Activated CD4-positive, CD25-positive, alpha-beta regulatory T cell treated with anti-CD3 and anti-CD28 coated beads, Interleukin-2, amount 50 U/mL, for 72 hours (primary cell): ENCODE results near the gene CRIP2.

Experiments
- DNase-seq: peaks from one replicate; pipeline ENCODE4 v3.0.0; 2021

CRIP2 gene

DNA sequence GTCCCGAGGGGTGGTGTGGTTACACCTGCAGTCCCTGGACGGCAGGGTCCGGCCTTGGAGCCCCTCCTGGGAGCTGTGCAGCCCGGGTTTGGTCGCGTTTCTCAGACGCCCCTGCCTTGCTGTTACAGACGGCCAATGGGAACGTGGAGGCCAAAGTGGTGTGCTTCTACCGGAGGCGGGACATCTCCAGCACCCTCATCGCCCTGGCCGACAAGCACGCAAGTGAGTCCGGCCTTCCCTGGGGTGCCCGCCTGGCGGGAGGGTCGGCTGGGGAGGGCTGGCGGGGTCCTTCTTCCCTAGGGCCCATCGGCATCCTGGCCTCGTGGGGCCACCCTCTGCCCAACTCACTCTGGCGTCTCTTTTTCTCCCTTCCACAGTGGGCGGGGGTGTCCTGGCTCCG is 29.3 kb upstream of the CRIP2 start:
- no peak for DNase-seq

DNA sequence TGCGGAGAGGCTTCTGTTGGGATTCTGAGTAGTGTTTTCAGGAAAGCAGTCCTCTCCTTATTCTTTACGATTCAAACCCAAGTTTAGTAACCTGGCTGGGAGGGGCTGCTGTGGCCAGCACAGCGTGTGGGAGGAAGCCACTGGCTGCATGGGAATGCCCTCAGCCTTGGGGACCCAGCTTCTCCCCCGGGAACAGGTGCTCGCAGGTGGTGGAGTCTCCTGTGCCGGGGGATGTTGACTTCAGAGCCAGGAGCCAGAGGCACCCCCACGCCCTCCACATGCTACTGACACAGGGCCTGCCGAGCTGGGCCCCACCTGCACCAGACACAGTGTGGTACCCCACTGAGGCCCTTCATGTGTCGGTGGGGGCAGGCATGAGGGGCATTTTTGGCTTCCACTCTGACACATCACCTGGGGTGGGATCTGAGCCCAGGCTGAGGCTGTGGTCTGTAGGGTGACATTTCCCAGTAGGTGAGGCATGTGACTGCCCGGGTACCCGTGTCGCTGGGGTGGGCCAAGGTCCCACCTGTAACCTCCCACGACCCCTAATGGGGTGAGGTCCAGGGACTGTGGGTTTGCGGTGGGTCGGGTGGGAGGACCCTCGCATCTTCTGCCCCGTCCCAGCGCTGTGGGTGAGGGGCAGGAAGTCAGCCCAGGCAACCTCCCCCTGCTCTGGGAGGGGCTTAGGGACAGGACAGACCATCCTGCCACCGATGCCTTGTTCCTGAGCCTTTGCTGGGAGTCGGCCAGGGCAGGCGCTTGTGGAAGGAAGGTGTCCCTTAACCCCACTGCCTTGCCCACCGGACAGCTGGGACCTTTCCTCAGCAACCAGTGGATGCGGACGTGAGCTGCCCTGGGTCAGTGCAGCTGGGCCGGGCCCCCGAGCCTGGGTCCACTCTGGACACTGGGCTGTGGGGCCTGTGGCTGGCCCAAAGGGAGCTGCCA is 28.4 kb upstream of the CRIP2 start:
- no peak for DNase-seq

DNA sequence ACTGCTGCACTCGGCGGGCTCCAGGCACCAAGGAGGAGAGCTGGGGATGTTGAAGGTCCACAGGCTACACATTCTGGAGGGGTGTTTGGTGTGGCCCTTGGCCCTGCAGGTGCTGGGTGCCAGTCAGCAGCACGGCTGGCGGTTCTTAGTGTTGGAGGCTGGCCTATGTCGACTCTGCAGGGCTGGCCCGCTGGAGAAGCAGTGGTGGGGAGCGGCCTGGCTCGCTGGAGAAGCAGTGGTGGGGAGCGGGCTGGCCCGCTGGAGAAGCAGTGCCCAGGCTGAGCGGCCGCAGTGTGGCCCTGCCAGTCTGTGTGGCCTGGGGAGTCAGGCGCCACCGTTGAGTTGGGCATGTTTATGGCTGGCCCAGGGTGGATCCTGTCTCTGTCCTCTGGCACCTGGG is 27.6 kb upstream of the CRIP2 start:
- DNase-seq: no peak

DNA sequence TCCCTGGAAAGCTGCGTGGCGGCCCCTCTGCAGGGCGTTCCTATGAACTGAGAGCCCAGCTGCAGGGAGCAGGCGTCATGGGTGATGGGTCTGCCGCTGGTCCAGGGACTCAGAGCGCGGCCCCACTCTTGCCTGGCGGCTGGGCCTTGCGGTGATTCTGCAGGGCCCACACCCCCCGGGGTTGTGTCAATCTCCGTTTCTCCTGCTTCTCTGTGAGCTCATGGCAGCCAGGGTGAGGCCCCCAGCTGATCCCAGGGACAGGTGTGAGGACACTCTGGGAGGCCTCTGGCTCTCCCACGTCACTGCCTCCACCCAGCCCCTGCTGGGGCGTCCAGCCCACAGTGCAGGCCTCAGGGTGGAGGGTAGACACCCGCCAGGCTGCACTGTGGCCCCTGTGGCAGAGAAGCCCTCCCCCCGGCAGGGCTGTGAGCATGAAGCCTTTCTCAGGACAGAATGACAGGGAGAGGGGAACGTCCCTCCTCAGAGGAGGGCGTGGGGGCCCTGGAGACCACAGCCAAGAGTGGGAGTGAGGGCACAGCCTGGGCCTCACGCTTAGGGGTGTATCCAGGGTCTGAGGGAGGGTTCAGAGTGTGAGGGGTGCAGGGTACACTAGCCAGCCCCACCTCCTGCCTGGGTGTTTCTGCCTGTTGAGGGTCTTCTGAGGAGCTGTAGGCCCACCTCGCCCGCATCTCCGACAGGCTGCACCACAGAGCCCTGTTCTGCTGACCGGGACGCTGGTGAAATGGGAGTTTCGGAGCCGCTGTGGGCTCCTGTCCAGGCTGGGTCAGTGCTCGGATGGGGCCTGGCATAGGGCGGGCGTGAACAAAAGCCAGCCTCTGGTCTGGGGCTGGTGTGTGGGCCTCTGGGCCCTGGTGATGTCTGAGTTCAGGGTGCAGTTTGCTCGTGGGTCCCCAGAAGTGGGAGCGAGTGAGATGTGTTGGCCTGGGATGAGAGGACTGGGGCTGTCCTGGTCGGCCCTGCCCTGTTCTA is 26.7 kb upstream of the CRIP2 start:
- DNase-seq: no peak

DNA sequence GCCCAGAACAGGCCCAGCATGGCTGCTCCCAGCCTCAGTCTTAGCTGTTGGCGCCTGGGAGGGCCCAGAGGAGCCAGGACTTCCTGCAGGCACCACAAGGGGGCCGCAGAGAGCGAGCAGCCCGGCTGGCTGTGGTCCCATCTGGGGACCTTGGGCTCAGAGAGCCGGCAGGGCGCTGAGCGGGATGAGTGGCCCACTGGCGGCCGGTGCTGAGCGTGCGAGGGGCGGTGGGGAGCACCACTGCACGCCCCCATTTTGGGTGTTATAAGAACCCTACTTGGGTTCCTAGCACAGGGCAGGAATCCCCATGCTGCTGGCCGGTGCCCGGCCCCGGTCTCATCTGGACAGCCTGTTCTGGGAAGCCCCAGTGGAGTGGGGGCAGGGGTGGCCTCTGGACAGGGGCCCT is 25.9 kb upstream of the CRIP2 start:
- peak; percentile 63 for DNase-seq

DNA sequence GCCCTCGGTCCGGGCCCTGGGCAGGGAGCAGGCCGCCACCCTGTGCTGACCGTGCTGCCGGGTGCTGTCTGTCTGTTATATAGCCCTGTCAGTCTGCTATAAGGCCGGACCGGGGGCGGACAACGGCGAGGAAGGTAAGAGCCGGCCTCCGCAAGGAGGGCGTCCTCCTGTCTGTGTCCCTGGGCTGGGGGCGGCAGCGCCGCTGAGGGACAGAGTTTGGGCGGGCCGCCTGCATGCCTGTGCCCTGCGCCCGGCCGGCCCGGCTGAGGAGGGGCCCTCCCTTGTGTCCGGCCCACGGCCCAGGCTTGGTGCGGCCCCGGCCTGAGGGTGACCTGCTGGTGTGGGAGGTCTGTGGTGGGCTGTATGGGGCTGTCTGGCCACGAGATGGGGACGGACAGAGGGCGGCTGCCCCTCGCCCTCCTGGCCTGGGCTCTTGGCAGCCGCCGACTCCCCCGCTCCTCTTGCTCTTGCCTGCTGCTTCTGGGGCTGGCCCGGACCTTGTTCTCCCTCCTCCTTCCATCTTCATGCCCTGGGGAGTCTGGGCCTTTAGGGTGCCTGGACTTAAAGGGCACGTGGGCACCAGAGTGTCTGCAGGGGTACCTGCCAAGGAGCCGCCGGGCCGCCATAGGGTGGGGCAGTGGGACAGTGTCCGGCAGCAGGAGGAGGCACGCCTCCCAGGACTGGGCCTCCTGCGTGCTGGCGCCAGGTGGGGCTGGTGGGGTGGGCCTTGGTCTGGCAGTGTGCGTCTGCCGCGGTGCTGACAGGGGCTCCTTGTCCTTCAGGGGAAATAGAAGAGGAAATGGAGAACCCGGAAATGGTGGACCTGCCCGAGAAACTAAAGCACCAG is 25.1 kb upstream of the CRIP2 start:
- DNase-seq: no peak

DNA sequence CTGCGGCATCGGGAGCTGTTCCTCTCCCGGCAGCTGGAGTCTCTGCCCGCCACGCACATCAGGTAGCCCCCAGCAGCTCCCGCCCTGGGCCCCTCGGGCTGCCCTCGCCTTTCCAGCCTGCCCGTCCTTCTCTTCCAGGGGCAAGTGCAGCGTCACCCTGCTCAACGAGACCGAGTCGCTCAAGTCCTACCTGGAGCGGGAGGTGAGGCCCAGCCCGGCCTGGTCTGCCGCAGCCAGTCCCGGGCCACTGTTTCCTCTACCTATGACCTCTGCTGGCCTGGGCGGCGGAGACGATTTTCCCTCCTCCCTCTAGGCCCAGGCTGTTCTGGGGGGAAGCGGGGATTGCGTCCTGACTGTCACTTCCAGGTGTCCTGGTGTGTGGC is 24.5 kb upstream of the CRIP2 start:
- no peak for DNase-seq

DNA sequence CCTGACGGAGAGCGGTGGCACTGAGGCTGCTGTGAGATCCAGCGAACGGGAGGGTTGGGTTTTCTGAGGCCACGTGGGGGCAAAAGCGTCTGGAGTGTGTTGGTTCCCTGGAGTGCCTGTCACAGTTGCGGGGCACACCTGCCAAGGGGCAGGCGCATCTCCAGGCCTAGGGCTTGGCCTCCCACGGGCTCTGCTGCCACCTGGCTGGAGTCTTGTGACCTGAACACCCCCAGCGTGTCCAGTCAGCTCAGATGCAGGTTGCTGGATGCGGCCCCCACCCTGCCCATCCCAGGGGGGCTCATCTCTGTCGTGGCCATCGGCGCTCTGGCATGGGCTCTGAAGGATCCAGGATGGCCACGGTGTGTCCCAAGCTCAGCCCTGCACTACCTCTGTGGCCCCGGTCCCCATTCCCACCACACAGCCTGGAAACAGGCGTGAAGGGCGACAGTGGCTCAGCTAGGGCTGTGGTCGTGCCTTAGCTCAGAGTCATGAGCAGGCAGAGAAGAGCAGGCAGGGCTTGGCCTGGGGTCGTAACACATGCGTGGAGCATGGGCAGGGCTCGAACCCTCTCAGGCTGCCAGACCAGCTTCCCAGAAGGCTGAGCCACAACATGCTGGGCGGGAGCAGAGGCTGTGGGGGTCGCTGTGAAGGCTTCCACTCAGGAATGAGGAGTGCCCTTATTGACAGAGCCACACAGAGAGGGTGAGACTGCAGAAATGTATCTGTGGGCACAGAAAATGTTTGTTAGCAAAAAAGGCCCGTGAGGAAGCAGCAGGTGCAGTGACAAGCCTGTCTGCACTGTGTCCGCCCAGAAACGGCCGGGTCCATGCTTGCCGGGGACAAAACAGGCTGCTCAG is 23.5 kb upstream of the CRIP2 start:
- DNase-seq: no peak

DNA sequence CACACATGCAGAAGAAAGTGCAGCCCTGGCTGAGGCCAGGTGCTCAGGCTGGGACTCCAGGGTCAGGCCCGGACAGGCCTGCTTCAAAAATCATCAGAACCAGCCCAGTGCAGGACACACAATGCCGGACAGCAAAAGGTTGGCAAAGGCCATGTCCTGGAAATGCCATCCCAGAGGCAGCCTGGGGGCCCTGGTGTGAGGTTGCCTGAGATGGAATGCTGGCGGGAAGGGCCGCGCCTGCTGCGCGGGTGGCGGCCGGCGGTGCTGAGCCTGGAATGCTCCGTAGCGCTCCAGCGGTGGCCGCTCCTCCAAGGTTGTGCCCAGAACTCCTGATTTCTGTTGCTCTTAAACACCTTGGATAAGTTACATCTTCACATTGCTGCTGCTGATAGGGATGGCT is 21.7 kb upstream of the CRIP2 start:
- DNase-seq: no peak

DNA sequence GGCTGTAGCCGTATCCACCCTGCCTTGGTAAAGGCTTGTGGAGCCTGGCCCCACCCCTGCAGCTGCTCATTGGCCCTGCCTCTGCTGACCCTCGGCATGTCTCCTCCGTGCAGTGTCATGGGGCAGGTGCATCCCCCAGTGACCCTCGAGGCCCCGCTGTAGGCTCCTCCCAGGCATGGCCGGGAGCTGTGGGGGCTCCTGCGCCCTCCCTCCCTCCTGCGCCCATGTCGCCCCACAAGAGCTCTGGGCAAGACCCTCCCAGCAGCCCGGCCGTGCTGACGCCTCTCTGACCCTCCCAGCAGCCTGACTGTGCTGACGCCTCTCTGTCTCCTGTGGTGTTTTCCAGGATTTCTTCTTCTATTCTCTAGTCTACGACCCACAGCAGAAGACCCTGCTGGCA is 20.8 kb upstream of the CRIP2 start:
- no peak for DNase-seq

DNA sequence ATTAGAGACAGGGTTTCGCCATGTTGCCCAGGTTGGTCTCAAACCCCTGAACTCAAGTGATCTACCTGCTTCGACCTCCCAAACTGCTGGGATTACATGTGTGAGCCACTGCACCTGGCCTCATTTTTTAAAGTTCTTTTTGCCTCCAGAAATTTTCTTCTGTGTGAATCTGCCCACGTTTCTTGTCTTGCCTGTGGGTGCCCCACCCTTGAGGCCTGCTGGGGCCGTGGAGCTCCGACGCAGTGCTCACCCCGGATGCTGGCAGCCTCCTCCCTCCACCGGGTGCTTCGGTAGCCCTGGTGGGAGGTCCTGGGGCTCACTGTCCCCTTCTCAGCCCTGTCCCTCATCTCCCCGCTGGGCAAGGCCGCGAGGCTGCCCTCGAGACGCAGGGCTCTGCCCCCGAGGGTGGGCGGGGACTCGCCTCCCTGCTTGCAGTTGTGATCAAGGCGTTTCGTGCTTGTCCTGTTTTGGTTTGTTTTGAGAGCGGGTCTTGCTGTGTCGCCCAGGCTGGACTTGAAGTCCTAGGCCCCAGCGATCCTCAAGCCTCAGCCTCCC is 19.5 kb upstream of the CRIP2 start:
- no peak for DNase-seq

DNA sequence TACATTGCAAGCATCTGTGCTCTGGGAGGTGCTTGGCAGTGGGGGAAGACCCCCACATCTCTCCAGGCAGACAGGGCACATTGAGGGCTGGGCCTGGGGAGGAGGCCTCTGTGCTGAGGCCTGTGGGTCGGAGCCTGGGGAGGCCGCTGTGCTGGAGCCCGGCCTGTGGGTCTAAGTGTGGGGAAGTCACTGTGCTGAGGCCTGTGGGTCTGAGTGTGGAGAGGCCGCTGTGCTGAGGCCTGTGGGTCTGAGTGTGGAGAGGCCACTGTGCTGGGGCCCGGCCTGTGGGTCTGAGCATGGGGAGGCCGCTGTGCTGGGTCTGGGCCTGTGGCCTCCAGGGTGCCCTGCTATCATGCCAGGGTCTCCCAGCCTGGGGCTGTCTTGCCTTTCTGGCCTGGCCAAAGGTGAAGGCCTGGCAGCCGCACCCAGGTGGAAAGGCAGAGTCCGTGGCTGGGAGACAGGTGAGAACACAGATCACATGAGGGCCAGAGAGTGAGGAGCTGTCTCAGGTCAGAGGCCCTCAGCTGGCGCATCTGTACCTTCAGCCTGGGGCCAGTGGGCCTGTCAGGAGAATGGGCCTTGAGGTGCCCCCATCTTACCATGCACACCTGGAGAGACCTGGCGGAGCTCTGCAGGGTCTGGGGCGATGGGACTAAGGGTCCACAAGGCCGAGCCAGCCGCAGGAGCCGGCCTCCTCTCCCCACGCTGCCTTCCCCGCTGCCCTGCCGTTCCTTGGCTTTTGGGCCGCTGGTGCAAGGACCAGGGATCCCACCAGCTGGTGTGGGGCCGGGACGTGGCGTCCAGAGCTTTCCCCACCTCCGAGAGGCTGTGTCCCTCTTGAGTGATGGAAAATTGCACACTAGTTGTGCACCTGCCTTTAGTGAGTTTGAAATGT is 18.6 kb upstream of the CRIP2 start:
- DNase-seq: no peak

DNA sequence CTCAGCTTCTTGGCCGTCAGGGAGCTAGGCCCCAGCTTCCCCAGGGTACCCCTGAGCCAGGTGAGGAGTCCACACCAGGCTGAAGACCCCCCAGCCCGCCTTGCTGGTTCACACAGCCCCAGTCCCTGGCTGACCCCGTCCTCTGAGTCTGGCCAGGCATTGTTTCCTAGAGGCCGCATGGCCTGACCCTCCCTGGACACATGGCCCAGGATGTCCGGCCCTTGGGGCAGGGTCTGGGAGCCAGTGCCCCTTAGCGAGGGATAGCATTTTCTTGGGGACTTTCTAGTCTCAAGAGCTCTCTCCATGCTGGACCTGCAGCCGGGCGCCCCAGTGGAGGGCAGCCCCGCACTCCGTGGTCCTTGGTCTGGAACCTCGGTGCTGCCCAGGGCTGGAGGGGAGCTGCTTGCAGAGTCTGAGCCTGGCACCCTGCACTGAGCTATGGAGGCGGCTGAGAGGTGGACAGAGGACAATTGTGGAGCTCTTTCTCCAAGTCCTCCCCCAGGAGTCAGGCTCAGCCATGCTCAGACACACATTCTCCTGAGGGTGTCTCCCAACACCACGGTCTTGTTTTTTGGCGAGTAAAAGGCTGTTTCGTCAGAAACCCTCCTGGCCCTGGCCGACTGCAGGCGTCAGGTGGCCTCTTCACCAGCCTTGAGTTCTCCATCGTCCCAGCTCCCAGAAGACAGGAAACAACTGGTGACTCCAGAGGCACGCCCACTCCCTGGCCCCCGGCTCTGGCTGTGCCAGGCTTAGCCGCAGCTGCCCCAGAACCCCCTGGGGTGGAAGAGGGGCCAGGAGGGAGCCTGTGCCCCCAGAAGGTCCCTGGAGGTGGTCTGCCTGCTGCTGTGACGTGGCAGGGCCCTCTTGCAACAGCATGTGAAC is 17.6 kb upstream of the CRIP2 start:
- no peak for DNase-seq

DNA sequence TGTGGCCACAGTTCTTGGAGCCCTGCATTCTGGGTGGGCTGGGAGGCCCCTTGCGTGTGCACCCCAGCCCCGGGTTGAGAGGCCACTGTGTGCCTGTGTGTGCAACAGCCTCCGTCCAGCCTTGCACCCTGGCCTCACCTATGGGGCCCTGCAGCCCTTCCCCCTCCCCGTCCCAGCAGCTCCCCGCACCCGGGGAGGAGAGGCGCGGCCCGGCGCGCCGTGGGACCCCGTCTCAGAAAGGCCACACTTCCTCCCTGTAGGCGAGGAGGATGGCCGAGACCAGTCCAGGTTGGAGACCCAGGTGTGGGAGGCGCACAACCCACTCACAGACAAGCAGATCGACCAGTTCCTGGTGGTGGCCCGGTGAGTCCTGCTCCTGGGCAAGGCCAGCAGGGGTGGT is 16.6 kb upstream of the CRIP2 start:
- no peak for DNase-seq

DNA sequence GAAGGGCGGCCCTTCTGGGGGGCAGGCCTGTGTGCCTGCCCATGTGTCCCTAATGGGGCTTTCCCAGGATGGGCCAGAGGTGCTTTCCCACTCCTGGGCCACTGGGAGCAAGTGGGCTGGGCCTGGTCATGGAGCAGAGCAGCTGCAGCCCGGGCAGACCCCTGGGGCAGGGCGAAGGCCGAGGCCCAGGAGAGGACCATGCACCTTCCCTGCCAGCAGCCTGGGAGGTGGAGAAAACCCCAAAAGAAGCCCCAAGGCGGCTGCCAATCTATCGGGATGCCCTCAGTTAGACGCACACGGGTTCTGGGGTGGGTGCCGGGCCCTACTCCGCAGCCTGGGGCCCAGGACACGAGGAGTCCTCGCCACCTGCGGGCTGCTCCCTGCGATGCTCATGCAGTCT is 16.1 kb upstream of the CRIP2 start:
- no peak for DNase-seq

DNA sequence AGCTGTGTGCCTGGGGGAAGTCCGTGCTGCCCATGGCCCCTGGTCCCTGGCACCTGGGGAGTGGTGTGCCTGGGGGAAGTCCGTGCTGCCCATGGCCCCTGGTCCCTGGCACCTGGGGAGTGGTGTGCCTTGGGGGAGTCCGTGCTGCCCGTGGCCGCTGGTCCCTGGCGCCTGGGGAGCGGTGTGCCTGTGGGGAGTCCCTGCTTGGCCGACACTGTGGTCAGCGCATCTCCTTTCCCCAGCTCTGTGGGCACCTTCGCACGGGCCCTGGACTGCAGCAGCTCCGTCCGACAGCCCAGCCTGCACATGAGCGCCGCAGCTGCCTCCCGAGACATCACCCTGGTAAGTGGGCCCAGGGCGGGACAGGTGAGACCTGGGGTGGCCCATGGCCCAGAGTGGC is 14.5 kb upstream of the CRIP2 start:
- no peak for DNase-seq

DNA sequence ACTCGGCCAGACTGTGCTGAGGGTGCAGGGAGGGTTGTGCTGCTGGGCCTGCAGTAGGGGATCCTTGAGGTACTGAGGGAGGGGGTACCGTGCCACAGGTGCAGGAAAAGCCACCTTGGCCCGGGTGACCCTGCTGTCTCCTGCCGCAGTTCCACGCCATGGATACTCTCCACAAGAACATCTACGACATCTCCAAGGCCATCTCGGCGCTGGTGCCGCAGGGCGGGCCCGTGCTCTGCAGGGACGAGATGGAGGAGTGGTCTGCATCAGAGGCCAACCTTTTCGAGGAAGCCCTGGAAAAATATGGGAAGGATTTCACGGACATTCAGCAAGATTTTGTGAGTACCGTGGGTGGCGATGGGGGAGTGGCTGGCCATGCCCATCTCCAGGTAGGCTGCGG is 14.0 kb upstream of the CRIP2 start:
- DNase-seq: no peak

DNA sequence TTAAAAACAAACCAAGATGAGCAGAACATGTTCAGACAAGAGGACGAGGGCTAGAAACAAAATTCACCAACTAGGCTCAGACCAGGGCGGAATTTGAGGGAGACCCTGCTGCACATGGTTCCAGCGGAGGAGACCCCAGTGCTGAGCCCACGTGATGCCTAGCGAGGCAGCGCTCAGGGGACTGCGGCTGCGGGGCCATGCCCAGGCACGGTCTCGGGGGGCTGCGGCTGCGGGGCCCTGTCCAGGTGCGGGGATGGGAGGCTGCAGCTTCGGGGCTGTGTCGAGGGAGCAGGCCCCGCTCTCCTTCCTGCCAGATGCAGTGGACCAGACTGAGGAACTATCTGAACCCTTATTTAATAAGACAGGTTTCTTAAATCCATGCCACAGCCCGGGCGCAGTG is 12.7 kb upstream of the CRIP2 start:
- DNase-seq: no peak

DNA sequence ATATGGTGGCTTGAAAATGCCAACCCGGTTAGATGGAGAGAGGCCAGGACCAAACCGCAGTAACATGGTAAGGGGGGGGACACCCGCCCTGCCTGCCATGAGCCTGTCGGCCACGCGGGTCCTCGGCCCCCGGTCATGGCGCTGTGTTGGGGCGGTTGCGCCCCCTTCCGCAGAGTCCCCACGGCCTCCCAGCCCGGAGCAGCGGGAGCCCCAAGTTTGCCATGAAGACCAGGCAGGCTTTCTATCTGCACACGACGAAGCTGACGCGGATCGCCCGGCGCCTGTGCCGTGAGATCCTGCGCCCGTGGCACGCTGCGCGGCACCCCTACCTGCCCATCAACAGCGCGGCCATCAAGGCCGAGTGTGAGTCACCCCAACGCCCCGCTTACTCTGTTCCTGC is 10.1 kb upstream of the CRIP2 start:
- no peak for DNase-seq
